PC-3 (cell line): ENCODE results near the gene AFF2. TPM values are rescaled to one million over a fixed set of nuclear protein-coding genes. Genes with fewer than 3 reads are reported as not detected.

Source experiments
- ATAC-seq: fragments of 200-7000 bp; cut with Tn5 transposase; 2 replicates; pipeline ENCODE4 v1.9.1; 2020; ENCODE audit warnings: mild to moderate bottlenecking, moderate library complexity
- BruUV-seq: library from RNA; stranded (reverse); fragments of 400-500 nt; replicated peaks from 2 replicates; lab custom pipeline; 2021; lab: Mats Ljungman, UMichigan
- CTCF ChIA-PET: fragments of 300-600 bp; sonication (Branson Sonifier 250); formaldehyde crosslinking; loops from one replicate; lab custom pipeline; 2022; ENCODE audit warnings: antibody characterized with exemption; lab: Charles Lee
- POLR2A ChIA-PET: fragments of 300-600 bp; sonication (Branson Sonifier 250); formaldehyde crosslinking; loops from one replicate; lab custom pipeline; 2022; ENCODE audit warnings: antibody characterized with exemption; ENCODE audit not compliant: unreplicated experiment; lab: Charles Lee
- DNase-seq: peaks from one replicate; pipeline ENCODE4 v3.0.0-alpha.2; 2015
- H2AFZ ChIP-seq: fragments of 300-600 bp; sonication (generic); 2 replicates; pipeline ENCODE4 v1.6.0; 2016; ENCODE audit warnings: antibody characterized with exemption, low read length
- H3F3A ChIP-seq: fragments of 300-600 bp; sonication (generic); one replicate; pipeline ENCODE4 v1.6.0; 2017; ENCODE audit warnings: antibody characterized with exemption, low read length, control low read depth, mild to moderate bottlenecking; ENCODE audit not compliant: unreplicated experiment
- H3K27ac ChIP-seq: fragments of 300-600 bp; sonication (generic); 2 replicates; pipeline ENCODE4 v1.5.1; 2016; ENCODE audit warnings: mild to moderate bottlenecking, low read length
- H3K27me3 ChIP-seq: fragments of 300-600 bp; sonication (generic); 2 replicates; pipeline ENCODE4 v1.6.1; 2016; ENCODE audit warnings: low read length, mixed read lengths
- H3K36me3 ChIP-seq: fragments of 300-600 bp; sonication (generic); 2 replicates; pipeline ENCODE4 v1.6.1; 2016; ENCODE audit warnings: low read depth, mixed run types, low read length, mixed read lengths
- H3K4me1 ChIP-seq: fragments of 300-600 bp; sonication (generic); 2 replicates; pipeline ENCODE4 v1.5.1; 2016; ENCODE audit warnings: low read length; ENCODE audit not compliant: insufficient read depth
- H3K4me2 ChIP-seq: fragments of 300-600 bp; sonication (generic); 2 replicates; pipeline ENCODE4 v1.6.0; 2016; ENCODE audit warnings: low read length
- H3K4me3 ChIP-seq: fragments of 300-600 bp; sonication (generic); 2 replicates; pipeline ENCODE4 v1.5.1; 2016; ENCODE audit warnings: mild to moderate bottlenecking, low read length, mixed read lengths
- H3K79me2 ChIP-seq: fragments of 300-600 bp; sonication (generic); 2 replicates; pipeline ENCODE4 v1.6.1; 2017; ENCODE audit warnings: low read length, mixed read lengths
- H3K9ac ChIP-seq: fragments of 300-600 bp; sonication (generic); 2 replicates; pipeline ENCODE4 v1.6.0; 2016; ENCODE audit warnings: mild to moderate bottlenecking, low read length
- H3K9me2 ChIP-seq: fragments of 300-600 bp; sonication (generic); replicated peaks from 2 replicates; pipeline ENCODE4 v1.6.1; 2016; ENCODE audit warnings: mixed run types, low read length, mixed read lengths
- H3K9me3 ChIP-seq: fragments of 300-600 bp; sonication (generic); 2 replicates; pipeline ENCODE4 v1.6.1; 2016; ENCODE audit warnings: low read length, mixed read lengths
- H4K20me1 ChIP-seq: fragments of 300-600 bp; sonication (generic); 2 replicates; pipeline ENCODE4 v1.6.1; 2016; ENCODE audit warnings: low read length, mixed read lengths
- EZH2 ChIP-seq: fragments of 300-600 bp; sonication (generic); IDR thresholded peaks from one replicate; pipeline ENCODE4 v1.6.1; 2017; ENCODE audit warnings: antibody characterized with exemption, mild to moderate bottlenecking, low read length; ENCODE audit not compliant: unreplicated experiment
- EZH2phosphoT487 ChIP-seq: fragments of 300-600 bp; sonication (generic); IDR thresholded peaks from 2 replicates; pipeline ENCODE4 v1.6.1; 2018; ENCODE audit warnings: mild to moderate bottlenecking, antibody characterized with exemption, low read length, borderline replicate concordance
- intact Hi-C: fragments of 100-400 bp; cut with micrococcal nuclease; formaldehyde crosslinking; loops from 2 replicates; pipeline ENCODE4 v1.9.0; 2023
- total RNA-seq: library from RNA; depleted of rRNA; stranded (reverse); fragments of >200 nt; gene quantifications from 2 replicates; pipeline ENCODE4 v1.2.3, GENCODE V29; 2014
- TF ChIP-seq, protein P1 (sequence below): fragments of 300-600 bp; sonication (generic); conservative IDR thresholded peaks from 2 replicates; pipeline ENCODE4 v1.5.1; 2017; ENCODE audit warnings: antibody characterized with exemption, low read depth, mild to moderate bottlenecking, low read length

Gene AFF2
- total RNA-seq, 1 experiment from 2014 or later = not detected

DNA sequence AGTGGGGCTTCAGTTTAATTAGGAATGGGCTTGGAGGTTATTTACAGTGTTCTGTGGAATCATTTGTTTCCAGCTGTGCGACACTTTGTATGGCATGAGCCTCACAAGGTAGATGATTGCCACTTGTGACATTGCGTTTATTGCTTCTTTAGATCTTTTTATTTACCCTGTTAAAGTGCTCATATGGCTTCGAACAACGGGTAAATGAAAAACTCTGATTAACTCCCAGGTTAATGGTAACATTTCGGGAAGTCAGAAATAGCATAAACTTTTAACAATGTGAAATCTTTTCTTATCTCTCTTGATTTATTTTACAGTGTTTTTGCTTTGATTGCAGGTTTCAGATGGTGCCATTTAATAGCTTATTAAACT lies 510.4 kb downstream of the AFF2 start:
- H3K36me3 ChIP-seq = no peaks in the 10 kb centered on the region
- TF ChIP-seq EZH2 (no peak), EZH2phosphoT487 (no peak)
- TF ChIP-seq, protein P1, sequence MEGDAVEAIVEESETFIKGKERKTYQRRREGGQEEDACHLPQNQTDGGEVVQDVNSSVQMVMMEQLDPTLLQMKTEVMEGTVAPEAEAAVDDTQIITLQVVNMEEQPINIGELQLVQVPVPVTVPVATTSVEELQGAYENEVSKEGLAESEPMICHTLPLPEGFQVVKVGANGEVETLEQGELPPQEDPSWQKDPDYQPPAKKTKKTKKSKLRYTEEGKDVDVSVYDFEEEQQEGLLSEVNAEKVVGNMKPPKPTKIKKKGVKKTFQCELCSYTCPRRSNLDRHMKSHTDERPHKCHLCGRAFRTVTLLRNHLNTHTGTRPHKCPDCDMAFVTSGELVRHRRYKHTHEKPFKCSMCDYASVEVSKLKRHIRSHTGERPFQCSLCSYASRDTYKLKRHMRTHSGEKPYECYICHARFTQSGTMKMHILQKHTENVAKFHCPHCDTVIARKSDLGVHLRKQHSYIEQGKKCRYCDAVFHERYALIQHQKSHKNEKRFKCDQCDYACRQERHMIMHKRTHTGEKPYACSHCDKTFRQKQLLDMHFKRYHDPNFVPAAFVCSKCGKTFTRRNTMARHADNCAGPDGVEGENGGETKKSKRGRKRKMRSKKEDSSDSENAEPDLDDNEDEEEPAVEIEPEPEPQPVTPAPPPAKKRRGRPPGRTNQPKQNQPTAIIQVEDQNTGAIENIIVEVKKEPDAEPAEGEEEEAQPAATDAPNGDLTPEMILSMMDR = no peak
- ChIA-PET POLR2A (no interaction called here), CTCF (no interaction called here)
- no TSS peak for BruUV-seq
- intact Hi-C loops = no loop called here
- H3K9me2 ChIP-seq = no peaks in the 10 kb centered on the region
- H3K79me2 ChIP-seq = no peaks in the 10 kb centered on the region
- H3K27ac ChIP-seq = no peak overlapping the region
- no peaks in the 10 kb centered on the region for H3K9me3 ChIP-seq
- H3K27me3 ChIP-seq = no peaks in the 10 kb centered on the region
- DNase-seq (no peak), ATAC-seq (no peak)
- H3K9ac ChIP-seq = no peak overlapping the region
- H3K4me3 ChIP-seq = no peak overlapping the region
- no peaks in the 10 kb centered on the region for H4K20me1 ChIP-seq
- no peaks in the 10 kb centered on the region for H3F3A ChIP-seq
- no peak overlapping the region for H2AFZ ChIP-seq
- no peak overlapping the region for H3K4me2 ChIP-seq
- H3K4me1 ChIP-seq = no peaks in the 10 kb centered on the region

DNA sequence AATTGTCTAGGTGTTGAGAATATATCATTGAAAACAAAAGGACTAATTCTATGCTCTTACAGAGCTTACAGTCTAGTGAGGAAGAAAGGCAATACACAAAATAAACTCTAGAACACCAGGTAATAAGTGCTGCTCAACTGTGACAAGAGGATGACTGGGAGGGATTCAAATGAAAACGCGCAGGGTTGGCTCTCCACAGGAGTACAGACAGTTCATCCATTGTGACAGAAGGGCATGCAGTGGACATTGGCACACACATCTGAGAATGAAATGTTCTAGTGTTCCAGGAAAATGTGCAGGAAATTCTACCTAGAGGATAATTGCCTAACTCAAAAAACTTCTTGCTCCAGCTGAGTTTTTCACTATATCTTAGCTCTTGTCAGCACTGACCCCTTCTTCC lies 512.7 kb downstream of the AFF2 start:
- ChIA-PET POLR2A (no interaction called here), CTCF (no interaction called here)
- Histone ChIP-seq H4K20me1 (no peaks in the 10 kb centered on the region), H3K27ac (no peak overlapping the region), H3K4me2 (no peak overlapping the region), H2AFZ (no peak overlapping the region), H3K9me2 (no peaks in the 10 kb centered on the region), H3K4me3 (no peak overlapping the region), H3F3A (no peaks in the 10 kb centered on the region), H3K4me1 (no peaks in the 10 kb centered on the region), H3K79me2 (no peaks in the 10 kb centered on the region), H3K9ac (no peak overlapping the region), H3K9me3 (no peaks in the 10 kb centered on the region), H3K36me3 (no peaks in the 10 kb centered on the region), H3K27me3 (no peaks in the 10 kb centered on the region)
- TF ChIP-seq EZH2 (no peak), EZH2phosphoT487 (no peak)
- TF ChIP-seq, protein P1 = no peak
- ATAC-seq (no peak), DNase-seq (no peak)
- intact Hi-C loops = no loop called here
- no TSS peak for BruUV-seq

DNA sequence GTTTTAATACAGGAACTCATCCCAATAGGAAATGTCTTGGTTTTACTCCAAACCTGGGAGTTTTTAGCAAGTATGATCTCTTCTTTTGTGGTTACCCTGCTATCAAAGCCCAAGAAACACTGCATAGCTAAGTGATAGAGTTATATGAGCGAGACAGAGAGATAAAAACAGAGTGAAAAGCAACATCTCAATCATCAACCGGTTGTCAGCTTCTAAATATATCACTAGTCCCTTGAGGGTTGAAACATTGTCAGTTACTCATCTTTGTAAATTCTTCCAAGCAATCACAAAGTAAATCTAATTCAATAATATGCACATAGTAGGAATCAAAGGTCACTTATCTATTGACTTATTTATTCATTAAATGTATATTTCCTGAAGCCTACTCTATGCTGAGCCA lies 520.7 kb downstream of the AFF2 start:
- Histone ChIP-seq H3K9ac (no peak overlapping the region), H3K4me2 (no peak overlapping the region), H2AFZ (no peak overlapping the region), H3K27ac (no peak overlapping the region), H3K79me2 (no peaks in the 10 kb centered on the region), H3K36me3 (no peaks in the 10 kb centered on the region), H3F3A (no peaks in the 10 kb centered on the region), H3K4me3 (no peak overlapping the region), H4K20me1 (no peaks in the 10 kb centered on the region), H3K27me3 (no peaks in the 10 kb centered on the region), H3K9me2 (no peaks in the 10 kb centered on the region), H3K4me1 (no peaks in the 10 kb centered on the region), H3K9me3 (no peaks in the 10 kb centered on the region)
- intact Hi-C loops = no loop called here
- ATAC-seq = no peak
- POLR2A ChIA-PET = no interaction called here
- no peak for TF ChIP-seq EZH2
- TF ChIP-seq EZH2phosphoT487 = no peak
- TF ChIP-seq, protein P1 = no peak
- no TSS peak for BruUV-seq
- CTCF ChIA-PET = no interaction called here
- no peak for DNase-seq
